Testis (tissue), 2 donors: ENCODE data around the gene TPRG1.

Experiments used
- CTCF ChIP-seq, 3 experiments: fragments of 450-650 bp in 2 of 3; fragments of 200-600 bp in 1 of 3; sonication (generic) in 1 of 3; IDR thresholded peaks; one replicate each; pipeline ENCODE4 v1.5.1; 2016 to 2019; ENCODE audit warnings: antibody characterized with exemption in 3 of 3, mild to moderate bottlenecking in 2 of 3, moderate library complexity in 1 of 3
- POLR2A ChIP-seq: fragments of 450-650 bp; IDR thresholded peaks from one replicate; pipeline ENCODE4 v1.6.1; 2017; ENCODE audit warnings: antibody characterized with exemption, mild to moderate bottlenecking, moderate library complexity

GRCh38 chr3:189353318-189353965, 181.7 kb downstream of the TPRG1 start:
- TF ChIP-seq CTCF (IDR thresholded peaks at IDR 0.05), result no peak
- TF ChIP-seq POLR2A, result no peak
